HPDE6-E6E7 (cell line): ENCODE results near the gene TEAD2.
"Not testable (repeated sequence)": the region's sequence is repeated elsewhere in the genome, so short reads cannot be mapped to it uniquely, and the experiment has no call there.

Experiments
- DNase-seq: peaks from one replicate; pipeline ENCODE4 v3.0.0; 2011; ENCODE audit warnings: missing footprints; ENCODE audit errors: extremely low spot score

TEAD2 gene

DNA sequence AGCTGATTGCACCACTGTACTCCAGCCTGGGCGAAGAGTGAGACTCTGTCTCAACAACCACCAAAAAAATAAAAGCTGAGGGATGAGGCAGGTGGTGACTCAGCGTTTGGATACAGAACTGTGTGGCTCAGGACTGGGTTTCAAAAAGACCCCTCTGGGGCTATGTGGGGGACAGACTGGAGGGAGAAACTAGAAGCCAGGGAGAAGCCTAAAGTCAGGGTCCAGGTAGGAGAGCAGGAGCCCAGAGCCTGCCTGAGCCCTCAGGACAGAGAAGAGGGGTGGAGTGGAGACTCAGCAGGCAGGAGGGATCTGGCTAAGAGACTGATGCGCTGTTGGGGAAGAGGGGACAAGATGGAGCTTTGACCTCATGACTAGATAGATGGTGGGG is 28.8 kb downstream of the TEAD2 start:
- no peak for DNase-seq

DNA sequence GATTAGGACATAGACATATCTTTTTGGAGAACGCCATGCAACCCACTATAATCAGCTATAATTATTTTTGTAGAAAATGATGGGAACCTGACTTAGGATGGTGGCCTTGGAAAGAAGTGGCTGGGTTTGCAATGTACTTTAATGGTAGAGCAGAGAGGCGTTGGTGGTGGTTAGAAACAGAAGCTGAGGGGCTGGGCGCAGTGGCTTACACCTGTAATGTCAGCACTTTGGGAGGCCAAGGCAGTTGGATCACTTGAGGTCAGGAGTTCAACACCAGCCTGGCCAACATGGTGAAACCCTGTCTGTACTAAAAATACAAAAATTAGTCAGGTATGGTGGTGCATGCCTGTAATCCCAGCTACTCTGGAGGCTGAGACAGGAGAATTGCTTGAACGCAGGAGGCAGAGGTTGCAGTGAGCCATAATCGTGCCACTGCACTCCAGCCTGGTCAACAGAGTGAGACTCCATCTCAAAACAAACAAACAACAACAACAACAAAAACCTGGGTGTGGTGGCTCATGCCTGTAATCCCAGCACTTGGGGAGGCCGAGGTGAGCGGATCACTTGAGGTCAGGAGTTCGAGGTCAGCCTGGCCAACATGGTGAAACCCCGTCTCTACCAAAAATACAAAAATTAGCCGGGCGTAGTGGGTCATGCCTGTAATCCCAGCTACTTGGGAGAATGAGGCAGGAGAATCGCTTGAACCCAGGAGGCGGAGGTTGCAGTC is 29.4 kb downstream of the TEAD2 start:
- not testable (repeated sequence) for DNase-seq

DNA sequence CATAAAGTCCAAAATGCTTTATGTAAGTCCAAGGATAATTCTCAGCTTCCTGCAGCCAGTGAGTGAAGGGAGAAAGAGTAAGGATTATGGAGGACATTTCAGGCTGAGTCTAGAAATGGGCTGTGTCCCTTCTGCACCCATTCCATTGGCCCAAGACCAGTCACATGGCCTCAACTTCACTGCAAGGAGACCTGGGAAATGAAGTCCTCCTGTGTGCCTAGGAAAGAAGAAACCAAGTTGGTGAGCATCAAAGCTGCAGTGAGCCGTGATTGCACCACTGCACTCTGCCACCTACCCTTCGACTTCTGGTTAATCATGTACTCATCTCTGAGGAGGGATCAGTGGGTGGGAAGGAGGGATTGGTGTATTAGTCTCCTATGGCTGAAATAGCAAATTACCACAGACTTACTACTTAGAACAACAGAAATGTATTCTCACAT is 30.6 kb downstream of the TEAD2 start:
- DNase-seq, result peak; percentile 43

DNA sequence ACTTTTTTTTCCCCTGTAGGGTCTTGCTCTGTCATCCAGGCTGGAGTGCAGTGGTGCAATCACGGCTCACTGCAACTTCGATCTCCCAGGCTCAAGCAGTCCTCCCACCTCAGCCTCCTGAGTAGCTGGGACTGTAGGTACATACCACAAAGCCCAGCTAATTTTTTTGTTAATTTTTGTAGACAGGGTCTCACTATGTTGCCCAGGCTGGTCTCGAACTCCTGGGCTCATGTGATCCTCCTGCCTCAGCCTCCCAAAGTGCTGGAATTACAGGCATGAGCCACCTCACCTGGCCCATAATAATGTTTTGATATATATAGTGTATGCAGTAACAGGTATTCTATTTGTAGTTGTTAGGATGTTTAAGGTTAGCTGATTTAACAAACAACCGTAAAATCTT is 31.0 kb downstream of the TEAD2 start:
- not testable (repeated sequence) for DNase-seq

DNA sequence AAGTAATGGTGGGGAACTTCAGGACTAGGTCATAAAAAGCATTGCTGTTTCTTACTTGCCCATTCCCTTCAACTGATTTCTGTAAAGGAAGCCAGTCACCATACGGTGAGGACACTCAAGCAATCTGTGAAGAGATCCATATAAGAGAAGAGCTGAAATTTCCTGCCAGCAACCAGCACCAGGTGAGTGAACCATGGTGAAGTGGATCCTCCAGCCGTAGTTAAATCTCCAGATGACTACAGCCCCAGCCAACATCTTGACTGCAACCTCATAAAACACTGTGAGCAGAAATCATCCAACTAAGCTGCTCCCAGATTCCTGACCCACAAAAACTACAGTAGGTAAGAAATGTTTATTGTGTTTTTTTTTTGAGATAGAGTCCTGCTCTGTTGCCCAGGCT is 33.5 kb downstream of the TEAD2 start:
- DNase-seq, result no peak

DNA sequence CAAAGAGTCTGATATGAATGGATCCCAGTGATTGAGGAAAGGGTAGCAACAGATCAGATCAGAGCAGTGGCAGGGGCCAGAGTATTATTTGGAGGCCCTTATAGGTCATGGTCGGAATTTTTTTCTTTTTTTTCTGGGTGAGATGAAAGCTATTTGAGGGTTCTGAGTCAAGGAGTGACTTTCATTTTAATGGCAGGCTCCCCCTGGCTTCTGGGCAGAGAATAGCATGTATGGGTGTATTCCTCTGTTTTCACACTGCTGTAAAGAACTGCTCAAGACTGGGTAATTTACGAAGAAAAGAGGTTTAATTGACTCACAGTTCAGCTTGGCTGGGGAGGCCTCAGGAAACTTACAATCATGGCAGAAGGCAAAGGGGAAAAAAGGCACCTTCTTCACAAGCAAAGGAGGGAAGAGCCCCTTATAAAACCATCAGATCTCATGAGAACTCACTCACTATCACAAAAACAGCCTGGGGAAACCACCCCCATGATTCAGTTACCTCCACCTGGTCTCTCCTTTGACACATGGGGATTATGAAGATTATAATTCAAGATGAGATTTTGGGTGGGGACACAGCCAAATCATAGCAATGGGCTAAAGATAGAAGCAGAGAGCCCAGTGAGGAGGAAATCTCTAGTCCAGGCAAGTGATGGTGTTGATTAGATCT is 34.2 kb downstream of the TEAD2 start:
- DNase-seq, result no peak

DNA sequence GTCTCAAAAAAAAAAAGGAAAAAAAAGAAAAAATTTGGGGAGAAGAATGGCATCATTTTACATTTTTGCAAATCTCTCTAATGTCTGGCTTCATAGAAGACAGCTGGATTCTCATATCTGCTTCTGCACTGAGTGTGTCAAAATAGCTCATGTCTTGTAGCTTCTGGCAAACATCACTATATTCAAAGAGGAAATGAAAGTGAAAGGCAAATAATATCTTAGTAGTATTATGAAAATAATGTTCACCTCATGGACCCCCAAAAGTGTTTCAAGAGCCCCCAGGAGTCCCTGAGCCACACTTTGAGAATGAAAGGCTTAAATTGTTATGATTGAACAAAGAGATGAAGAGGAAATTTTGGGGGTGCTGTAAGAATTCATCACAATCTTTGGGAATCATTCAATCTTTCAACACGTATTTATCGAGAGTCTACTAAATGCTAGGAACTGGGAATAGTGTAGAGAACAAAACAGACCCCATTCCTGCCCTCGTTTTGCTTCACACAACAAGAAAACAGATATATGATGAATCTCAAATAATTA is 36.0 kb downstream of the TEAD2 start:
- DNase-seq, result no peak

DNA sequence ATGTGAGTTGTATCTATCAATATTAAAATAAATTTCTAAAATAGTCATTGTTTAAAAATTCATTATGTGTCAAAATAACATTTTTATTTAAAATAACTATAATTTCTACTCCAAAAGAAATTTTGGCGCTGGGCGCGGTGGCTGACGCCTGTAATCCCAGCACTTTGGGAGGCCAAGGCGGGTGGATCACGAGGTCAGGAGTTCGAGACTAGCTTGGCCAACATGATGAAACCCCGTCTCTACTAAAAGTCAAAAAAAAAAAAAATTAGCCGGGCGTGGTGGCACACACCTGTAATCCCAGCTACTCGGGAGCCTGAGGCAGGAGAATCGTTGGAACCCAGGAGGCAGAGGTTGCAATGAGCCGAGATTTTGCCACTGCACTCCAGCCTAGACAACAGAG is 36.5 kb downstream of the TEAD2 start:
- not testable (repeated sequence) for DNase-seq

DNA sequence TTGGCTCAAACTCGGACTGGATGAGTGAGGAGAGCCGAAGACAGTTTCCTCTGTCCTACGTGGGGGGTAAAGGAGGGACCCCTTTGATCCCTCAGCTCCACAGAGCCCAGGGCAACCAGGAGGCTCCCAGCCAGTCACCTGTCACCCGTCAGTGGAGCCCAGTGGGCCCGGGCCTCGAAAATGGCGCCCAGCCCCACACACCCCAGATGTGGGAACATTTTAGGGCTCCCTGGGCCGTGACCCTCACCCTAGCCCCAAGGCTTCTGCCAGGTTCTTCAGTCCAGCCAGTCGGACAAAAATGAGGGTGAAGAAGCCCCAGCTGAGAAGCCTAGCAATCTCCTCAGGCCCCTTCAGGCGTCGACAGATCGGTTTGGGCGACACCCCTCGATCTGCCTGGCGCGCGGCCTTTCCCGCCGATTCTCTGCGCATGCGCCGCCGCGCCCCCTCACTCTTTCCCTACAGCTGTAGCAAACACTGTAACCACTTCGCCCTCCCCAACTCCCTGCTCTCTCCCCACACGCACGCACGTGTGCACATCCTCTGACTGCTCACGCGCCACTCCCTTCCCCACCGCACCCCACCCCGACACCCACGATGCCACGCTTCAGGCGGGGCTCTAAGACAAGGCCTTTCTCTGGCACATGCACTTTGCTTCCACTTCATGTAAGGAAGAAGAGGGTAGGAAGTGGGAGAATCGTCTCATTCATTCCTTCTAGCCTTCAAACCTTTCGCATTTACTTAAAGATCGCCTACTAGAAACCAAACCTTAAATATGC is 37.2 kb downstream of the TEAD2 start, which contains the start of gene SLC6A16:
Gene SLC6A16 (minus strand): TSS at position 391 of the 776 bp plus-strand sequence. CDS start 13,844 bp downstream, outside the sequence.
- no peak for DNase-seq

DNA sequence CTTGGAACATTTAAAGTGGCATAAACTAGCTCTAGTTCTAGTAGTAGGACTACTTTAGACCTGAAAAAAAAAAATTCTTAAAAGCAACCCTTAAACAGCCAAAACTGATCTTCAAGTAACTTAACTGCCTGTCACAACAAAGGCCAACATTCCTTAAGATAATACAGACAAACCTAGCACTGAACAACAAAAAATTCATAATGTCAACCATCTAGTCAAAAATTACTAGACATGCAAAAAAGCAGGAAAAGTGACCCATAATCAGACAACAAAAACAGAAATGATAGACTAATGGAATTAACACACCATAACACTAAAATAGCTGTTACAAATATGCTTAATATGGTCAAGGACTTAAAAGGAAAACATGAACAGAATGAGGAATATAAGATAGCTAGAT is 43.9 kb downstream of the TEAD2 start:
- no peak for DNase-seq

DNA sequence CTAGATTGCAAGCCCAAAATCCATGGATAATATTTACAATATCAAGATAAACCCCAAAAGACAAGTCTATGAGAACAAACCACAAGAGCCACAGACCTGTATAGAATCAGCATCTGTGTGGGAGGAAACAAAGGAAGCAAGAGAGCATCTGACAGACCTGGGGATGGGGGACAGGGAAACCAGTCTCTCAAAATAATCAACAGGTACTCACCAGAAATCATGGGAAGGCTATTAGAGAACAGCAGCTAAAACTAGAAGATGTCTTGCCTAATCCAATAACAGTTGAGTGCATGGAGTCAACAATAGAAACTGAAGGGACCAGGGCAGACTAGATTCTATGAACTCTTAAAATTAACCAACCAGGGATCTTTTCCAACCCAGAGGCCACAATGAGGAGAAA is 45.9 kb downstream of the TEAD2 start:
- DNase-seq, result no peak

DNA sequence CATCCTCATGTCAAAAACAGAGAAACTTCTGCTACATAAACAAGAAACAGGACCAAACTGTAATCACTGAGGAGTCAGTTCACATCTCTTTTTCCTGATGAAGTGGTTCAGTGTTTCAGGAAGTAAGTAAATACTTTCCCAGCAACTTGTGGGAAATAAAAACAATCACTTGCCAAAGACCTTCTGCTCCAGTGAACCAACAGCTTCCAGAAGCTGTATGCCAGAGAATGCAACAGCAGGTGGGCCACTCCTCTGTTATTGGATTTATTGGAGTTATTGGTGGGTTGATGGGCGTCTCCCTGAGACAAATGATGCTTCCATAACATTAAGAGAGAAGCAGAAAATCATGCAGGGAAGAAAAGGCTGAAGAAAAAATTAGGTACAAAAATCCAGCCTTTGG is 47.1 kb downstream of the TEAD2 start:
- no peak for DNase-seq

DNA sequence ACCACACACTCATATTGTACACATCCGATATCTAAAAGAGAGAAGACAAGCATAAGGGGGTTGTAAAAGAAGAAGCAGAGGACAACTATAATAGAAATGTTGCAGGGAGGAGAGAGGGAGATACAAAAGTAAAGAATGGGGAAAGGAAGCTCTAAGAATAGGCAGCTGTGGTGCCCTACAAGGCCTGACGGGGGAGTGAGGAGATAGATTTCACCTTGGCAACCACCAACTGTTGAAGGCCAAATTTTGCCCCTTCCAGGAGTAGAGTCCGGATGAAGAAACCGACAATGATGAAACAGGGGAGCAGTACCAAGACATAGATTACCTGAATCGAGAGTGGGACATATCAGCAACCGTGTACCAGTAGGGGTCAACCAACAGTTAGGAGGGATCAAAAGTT is 53.1 kb downstream of the TEAD2 start:
- no peak for DNase-seq

DNA sequence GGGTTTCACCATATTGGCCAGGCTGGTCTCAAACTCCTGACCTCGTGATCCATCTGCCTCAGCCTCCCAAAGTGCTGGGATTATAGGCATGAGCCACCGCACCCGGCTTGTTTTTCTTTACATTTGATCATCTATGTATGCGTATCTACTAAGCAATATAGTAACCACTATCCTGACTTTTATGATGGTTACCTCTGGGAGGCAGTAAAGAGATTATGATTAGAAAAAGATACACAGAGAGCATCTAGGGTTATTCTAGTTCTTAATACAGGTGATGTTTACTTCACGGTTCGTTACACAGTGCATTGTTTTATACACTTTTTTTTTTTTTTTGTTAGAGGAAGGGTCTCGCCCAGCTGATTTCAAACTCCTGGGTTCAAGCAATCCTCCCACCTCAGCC is 55.5 kb downstream of the TEAD2 start:
- DNase-seq, result not testable (repeated sequence)

DNA sequence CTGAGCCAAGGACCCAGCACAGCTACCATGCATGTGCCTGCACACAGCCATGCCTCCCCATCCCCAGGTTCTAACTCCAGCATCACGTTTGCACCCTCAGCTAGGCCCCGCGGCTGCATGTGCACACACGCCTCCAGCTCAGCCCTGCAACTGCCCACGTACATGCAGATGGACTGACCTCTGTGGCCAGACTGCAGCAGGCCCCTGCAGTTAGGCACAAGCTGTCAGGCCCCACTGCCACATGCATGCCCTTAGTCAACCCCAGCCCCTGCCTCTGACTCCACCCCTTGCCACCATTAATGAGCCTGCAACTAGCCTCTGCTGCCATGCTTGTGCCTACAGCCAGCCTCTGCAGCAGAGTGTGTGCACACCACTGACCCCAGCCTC is 60.4 kb downstream of the TEAD2 start:
- DNase-seq, result no peak

DNA sequence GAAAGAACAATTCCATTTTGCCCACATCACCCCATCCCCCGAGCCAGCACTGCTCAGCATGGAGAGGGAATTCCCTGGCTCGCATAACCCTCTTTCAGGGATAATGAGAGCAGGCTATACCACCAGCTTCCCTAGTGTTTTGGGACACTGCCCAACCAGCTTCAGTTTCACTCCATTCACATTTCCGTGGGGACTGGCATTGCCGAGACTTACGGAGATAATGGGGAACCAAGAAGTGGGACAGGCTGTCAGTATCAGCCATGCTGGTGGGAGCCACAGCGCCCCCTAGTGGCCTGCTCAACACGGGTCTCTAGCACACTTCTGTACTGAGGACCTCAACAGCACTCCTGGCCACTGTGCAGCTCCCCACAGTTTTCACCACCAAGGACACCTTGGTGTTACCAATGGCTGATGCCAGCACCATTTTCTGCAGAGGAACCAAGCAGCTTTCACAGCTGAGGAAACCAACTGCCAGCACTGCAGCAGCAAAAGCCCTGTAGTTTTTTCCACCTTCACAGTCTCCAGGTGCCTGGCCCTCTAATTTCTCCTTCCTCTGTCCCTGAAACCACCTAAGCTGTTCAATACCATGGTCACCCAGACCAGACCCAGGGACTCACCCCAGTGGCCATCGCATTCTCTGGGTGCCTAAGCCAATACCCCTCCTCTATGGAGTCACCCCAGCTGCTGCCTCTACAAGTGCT is 60.9 kb downstream of the TEAD2 start:
- peak; percentile 80 for DNase-seq

DNA sequence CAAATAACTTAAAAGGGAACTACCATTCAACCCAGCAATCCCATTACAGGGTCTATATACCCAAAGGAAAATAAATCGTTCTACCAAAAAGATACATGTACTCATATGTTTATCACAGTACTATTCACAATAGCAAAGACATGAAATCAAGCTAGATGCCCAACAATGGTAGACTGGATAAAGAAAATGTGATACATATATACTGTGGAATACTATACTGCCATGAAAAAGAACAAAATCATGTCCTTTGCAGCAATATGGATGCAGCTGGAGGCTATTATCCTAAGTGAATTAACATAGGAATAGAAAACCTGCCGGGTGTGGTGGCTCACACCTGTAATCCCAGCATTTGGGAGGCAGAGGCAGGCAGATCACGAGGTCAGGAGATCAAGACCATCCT is 63.6 kb downstream of the TEAD2 start:
- not testable (repeated sequence) for DNase-seq

DNA sequence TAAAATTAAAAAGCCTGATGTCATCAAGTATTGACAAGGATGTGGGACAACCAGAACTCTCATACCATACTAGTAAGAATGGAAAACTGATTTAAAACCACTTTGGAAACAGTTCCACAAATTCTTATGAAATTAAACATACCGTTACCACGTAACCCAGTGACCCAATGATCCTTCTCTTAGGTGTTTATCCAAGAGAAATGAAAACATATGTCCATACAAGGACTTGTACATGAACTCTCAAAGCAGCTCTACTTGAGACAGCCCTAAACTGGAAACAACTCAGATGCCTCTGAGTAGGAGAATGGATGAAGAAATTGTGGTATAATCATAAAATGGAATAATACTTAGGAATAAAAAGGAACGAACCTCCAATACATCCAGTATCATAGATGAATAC is 64.8 kb downstream of the TEAD2 start:
- no peak for DNase-seq

DNA sequence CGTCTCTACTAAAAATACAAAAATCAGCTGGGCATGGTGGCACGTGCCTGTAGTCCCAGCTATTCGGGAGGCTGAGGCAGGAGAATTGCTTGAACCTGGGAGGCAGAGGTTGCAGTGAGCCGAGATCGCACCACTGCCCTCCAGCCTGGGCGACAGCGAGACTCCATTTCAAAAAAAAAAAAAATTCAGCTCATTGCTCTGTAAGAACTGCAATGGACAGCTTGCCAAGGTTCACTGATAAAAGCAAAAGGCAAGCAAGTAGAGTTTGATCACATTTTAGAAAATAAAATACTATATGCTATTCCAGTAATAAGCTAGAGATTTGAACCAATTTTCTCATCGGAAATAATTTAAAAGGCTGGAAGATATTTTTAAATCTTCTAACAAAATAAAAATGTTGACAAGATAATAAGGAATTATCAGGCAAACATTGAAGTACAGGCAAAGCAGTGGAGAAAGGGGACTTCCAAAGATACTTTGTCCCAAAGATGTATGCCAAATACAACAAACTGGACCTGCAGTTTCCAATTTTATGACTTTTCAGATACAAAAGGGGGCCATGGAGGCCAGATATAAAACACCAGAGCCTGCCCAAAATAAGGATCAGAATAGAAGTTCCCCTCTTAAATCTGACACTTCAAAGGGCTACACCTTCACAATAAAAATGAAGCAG is 66.9 kb downstream of the TEAD2 start:
- DNase-seq, result no peak

DNA sequence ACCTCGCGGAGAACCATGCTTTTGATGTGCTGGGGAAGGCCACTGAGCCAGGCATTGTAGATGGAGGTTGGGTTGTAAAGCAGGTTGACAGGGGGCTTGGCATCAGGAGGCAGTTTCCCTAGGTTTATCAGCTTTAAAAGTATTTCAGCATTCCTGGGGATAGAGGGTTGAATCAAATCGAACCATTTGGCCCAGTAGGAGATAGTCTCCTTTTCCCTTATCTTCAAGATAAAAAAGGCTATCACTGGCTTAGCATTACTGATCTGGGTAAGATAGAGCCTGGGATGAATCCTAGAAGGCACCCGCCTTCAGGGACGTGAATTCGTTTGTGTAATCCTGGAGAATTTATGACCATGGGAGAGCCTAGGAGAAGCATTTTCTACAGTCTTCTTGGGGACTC is 67.8 kb downstream of the TEAD2 start:
- DNase-seq, result no peak
